Measurements from ENCODE around the gene PDCD1.
A peak's percentile ranks its signal among the peaks of the same experiment; 100 is the strongest.

Gene PDCD1

DNA sequence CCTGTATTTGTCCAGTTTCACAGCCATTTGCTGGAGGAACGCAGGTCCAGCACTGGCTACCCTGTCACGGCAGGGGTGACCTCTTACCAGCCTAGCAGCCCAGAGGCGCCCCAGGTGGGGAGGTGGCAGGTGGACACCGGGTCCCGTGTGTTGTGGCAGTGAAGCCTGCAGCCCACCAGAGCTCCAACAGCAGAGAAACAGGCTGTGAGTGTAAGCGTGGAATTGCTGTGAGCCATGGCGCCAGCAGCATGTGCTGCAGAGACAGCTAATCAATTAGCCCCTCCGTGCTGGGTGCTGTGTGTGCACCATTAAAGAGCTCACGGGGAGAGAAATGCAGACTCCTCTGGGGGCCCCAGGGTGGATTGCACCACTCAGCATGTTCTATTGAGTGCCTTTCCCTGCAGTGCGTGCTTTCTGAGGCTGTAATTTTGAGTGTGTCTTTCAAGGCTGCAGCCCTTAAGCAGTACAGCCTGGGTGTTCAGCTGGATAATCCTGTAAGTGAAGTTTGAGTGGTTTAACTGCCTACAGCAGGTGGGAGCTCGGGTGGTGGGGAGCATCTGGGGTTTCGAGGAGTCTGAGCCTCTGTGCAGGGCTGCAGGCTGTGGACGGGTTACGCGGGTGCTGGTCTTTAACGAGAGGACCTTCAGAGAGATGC lies 26.7 kb upstream of the PDCD1 start:
- no peak overlapping the region for H3K4me3 ChIP-seq (ENCODE audit: low read depth, low read length)
- H2BK12ac ChIP-seq (ENCODE audit: low read length): no peak overlapping the region
- no peak overlapping the region for H3K27ac ChIP-seq (ENCODE audit: low read depth, low read length)
- no peak overlapping the region for H3K9ac ChIP-seq (ENCODE audit: low read length)
- no peak overlapping the region for H3K18ac ChIP-seq (ENCODE audit: low read length)
- no peak overlapping the region for H2AFZ ChIP-seq (ENCODE audit: insufficient read depth, low read length, poor library complexity)
- no peaks in the 10 kb centered on the region for H3K27me3 ChIP-seq (ENCODE audit: insufficient read depth, low read length)
- no peak overlapping the region for H3K23ac ChIP-seq (ENCODE audit: low read length)
- no peaks in the 10 kb centered on the region for H3K36me3 ChIP-seq (ENCODE audit: control insufficient read depth in 1 of 2, insufficient read depth in 2 of 2, low read length in 2 of 2)
- no CpG with 5 or more reads among the region's 16 CpGs for WGBS (ENCODE audit: extremely low coverage, insufficient coverage, insufficient read length)
- H4K91ac ChIP-seq (ENCODE audit: low read depth, low read length): no peak overlapping the region
- H3K79me2 ChIP-seq (ENCODE audit: control insufficient read depth, insufficient read depth, low read length, poor library complexity): no peaks in the 10 kb centered on the region
- H3K14ac ChIP-seq (ENCODE audit: low read length): no peak overlapping the region
- H3K79me1 ChIP-seq (ENCODE audit: low read length): no peaks in the 10 kb centered on the region
- DNase-seq: no peak
- H2BK120ac ChIP-seq (ENCODE audit: insufficient read depth, low read length, poor library complexity): no peak overlapping the region
- H2AK5ac ChIP-seq (ENCODE audit: low read length): no peak overlapping the region
- H3K4me2 ChIP-seq (ENCODE audit: low read length): no peak overlapping the region
- peaks cover 3 to 9% of the 10 kb centered on the region in 2 experiments for H3K4me1 ChIP-seq (ENCODE audit: control insufficient read depth in 1 of 2, insufficient read depth in 2 of 2, low read length in 2 of 2)
- H4K12ac ChIP-seq (ENCODE audit: low read depth, low read length): no peak overlapping the region
- H4K8ac ChIP-seq (ENCODE audit: low read depth, low read length): no peak overlapping the region
- H3K9me3 ChIP-seq (ENCODE audit: insufficient read depth, low read depth, low read length): peaks cover 10% of the 10 kb centered on the region
- no peak overlapping the region for H2BK5ac ChIP-seq (ENCODE audit: low read depth, low read length, poor library complexity)
- no peak overlapping the region for H3K4ac ChIP-seq (ENCODE audit: low read depth, low read length)

GRCh38 chr2:241884951-241885290 lies 26.2 kb upstream of the PDCD1 start:
- Histone ChIP-seq H3K4me3 (ENCODE audit: low read depth, low read length) (no peak overlapping the region), H3K14ac (ENCODE audit: low read length) (no peak overlapping the region), H3K4me1 (ENCODE audit: control insufficient read depth in 1 of 2, insufficient read depth in 2 of 2, low read length in 2 of 2) (peaks cover 3 to 9% of the 10 kb centered on the region in 2 experiments), H3K27ac (ENCODE audit: low read depth, low read length) (no peak overlapping the region), H3K18ac (ENCODE audit: low read length) (no peak overlapping the region), H2AFZ (ENCODE audit: insufficient read depth, low read length, poor library complexity) (no peak overlapping the region), H2BK5ac (ENCODE audit: low read depth, low read length, poor library complexity) (no peak overlapping the region), H4K8ac (ENCODE audit: low read depth, low read length) (no peak overlapping the region), H2BK12ac (ENCODE audit: low read length) (no peak overlapping the region), H4K12ac (ENCODE audit: low read depth, low read length) (no peak overlapping the region), H2BK120ac (ENCODE audit: insufficient read depth, low read length, poor library complexity) (no peak overlapping the region), H3K23ac (ENCODE audit: low read length) (no peak overlapping the region), H3K79me1 (ENCODE audit: low read length) (no peaks in the 10 kb centered on the region), H3K4me2 (ENCODE audit: low read length) (no peak overlapping the region), H3K9ac (ENCODE audit: low read length) (no peak overlapping the region), H3K9me3 (ENCODE audit: insufficient read depth, low read depth, low read length) (peaks cover 10% of the 10 kb centered on the region), H3K27me3 (ENCODE audit: insufficient read depth, low read length) (no peaks in the 10 kb centered on the region), H3K36me3 (ENCODE audit: control insufficient read depth in 1 of 2, insufficient read depth in 2 of 2, low read length in 2 of 2) (no peaks in the 10 kb centered on the region), H3K79me2 (ENCODE audit: control insufficient read depth, insufficient read depth, low read length, poor library complexity) (no peaks in the 10 kb centered on the region), H4K91ac (ENCODE audit: low read depth, low read length) (no peak overlapping the region), H3K4ac (ENCODE audit: low read depth, low read length) (no peak overlapping the region), H2AK5ac (ENCODE audit: low read length) (no peak overlapping the region)
- WGBS (ENCODE audit: extremely low coverage, insufficient coverage, insufficient read length): no CpG with 5 or more reads among the region's 8 CpGs
- DNase-seq: no peak

- Histone ChIP-seq H3K4me1 (ENCODE audit: control insufficient read depth in 1 of 2, insufficient read depth in 2 of 2, low read length in 2 of 2) (peaks cover 3 to 9% of the 10 kb centered on the region in 2 experiments), H2AK5ac (ENCODE audit: low read length) (no peak overlapping the region), H3K79me2 (ENCODE audit: control insufficient read depth, insufficient read depth, low read length, poor library complexity) (no peaks in the 10 kb centered on the region), H2BK5ac (ENCODE audit: low read depth, low read length, poor library complexity) (no peak overlapping the region), H3K9ac (ENCODE audit: low read length) (no peak overlapping the region), H3K79me1 (ENCODE audit: low read length) (no peaks in the 10 kb centered on the region), H3K27me3 (ENCODE audit: insufficient read depth, low read length) (no peaks in the 10 kb centered on the region), H3K4ac (ENCODE audit: low read depth, low read length) (no peak overlapping the region), H3K4me3 (ENCODE audit: low read depth, low read length) (no peak overlapping the region), H4K91ac (ENCODE audit: low read depth, low read length) (no peak overlapping the region), H4K8ac (ENCODE audit: low read depth, low read length) (no peak overlapping the region), H4K12ac (ENCODE audit: low read depth, low read length) (no peak overlapping the region), H2AFZ (ENCODE audit: insufficient read depth, low read length, poor library complexity) (no peak overlapping the region), H2BK12ac (ENCODE audit: low read length) (no peak overlapping the region), H3K23ac (ENCODE audit: low read length) (no peak overlapping the region), H3K14ac (ENCODE audit: low read length) (no peak overlapping the region), H3K27ac (ENCODE audit: low read depth, low read length) (no peak overlapping the region), H3K18ac (ENCODE audit: low read length) (no peak overlapping the region), H3K4me2 (ENCODE audit: low read length) (peak overlapping the region; percentile 51), H2BK120ac (ENCODE audit: insufficient read depth, low read length, poor library complexity) (no peak overlapping the region), H3K9me3 (ENCODE audit: insufficient read depth, low read depth, low read length) (peaks cover 3% of the 10 kb centered on the region), H3K36me3 (ENCODE audit: control insufficient read depth in 1 of 2, insufficient read depth in 2 of 2, low read length in 2 of 2) (no peaks in the 10 kb centered on the region)
- DNase-seq: peak in 1 of 2 donors; percentile 62
- no CpG with 5 or more reads among the region's 23 CpGs for WGBS (ENCODE audit: extremely low coverage, insufficient coverage, insufficient read length)
Measured at GRCh38 chr2:241882091-241882625, 23.5 kb upstream of the PDCD1 start.

DNA sequence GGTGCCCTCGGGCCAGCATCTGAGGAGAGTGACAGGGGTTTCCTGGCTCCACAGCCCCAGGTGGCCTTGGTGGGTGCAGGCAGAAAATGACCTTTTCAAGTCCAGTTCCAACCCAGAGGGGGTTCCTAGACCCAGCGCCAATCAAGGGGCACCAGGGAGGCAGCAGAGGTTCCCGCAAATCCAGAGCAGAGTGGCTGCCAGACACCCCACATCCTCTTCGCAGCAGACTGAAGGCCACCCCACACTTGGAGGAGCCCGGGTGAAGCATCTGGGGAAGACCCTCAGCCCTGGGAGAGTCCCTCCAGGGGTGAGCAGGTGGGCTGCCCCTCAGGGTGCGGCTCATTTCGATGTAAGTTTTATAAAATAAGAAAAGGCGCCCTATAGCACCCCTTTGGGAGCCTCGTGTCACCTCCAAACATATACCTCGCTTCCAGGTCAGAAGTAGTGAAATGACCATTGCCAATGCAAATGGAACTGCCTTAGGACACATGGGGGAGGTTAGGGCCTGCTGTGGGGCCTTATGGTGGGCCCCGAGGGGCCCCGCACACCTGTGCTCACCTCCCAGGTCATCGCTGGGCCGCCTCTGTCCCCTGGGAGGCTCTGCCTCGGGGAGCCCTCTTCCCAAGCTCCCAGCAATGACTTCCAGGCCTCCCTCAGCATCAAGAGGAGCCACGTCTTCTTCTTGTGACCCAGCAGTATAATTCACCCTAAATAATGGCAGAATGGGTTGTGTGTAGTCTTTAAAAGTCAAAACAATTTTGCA lies 21.8 kb upstream of the PDCD1 start:
- no peak overlapping the region for H3K4ac ChIP-seq (ENCODE audit: low read depth, low read length)
- no peaks in the 10 kb centered on the region for H3K79me1 ChIP-seq (ENCODE audit: low read length)
- no peak overlapping the region for H3K14ac ChIP-seq (ENCODE audit: low read length)
- H3K9ac ChIP-seq (ENCODE audit: low read length): no peak overlapping the region
- H2AFZ ChIP-seq (ENCODE audit: insufficient read depth, low read length, poor library complexity): peak overlapping the region; percentile 56
- DNase-seq: no peak
- H3K4me2 ChIP-seq (ENCODE audit: low read length): peak overlapping the region; percentile 97
- H2BK12ac ChIP-seq (ENCODE audit: low read length): no peak overlapping the region
- no peak overlapping the region for H3K4me3 ChIP-seq (ENCODE audit: low read depth, low read length)
- H3K23ac ChIP-seq (ENCODE audit: low read length): no peak overlapping the region
- no peak overlapping the region for H2BK120ac ChIP-seq (ENCODE audit: insufficient read depth, low read length, poor library complexity)
- H3K9me3 ChIP-seq (ENCODE audit: insufficient read depth, low read depth, low read length): peaks cover 3% of the 10 kb centered on the region
- no peak overlapping the region for H2AK5ac ChIP-seq (ENCODE audit: low read length)
- H3K79me2 ChIP-seq (ENCODE audit: control insufficient read depth, insufficient read depth, low read length, poor library complexity): no peaks in the 10 kb centered on the region
- H3K27me3 ChIP-seq (ENCODE audit: insufficient read depth, low read length): no peaks in the 10 kb centered on the region
- H3K27ac ChIP-seq (ENCODE audit: low read depth, low read length): no peak overlapping the region
- no peak overlapping the region for H4K12ac ChIP-seq (ENCODE audit: low read depth, low read length)
- no peak overlapping the region for H4K91ac ChIP-seq (ENCODE audit: low read depth, low read length)
- no peak overlapping the region for H3K18ac ChIP-seq (ENCODE audit: low read length)
- peak overlapping the region; percentile 24 for H4K8ac ChIP-seq (ENCODE audit: low read depth, low read length)
- WGBS (ENCODE audit: extremely low coverage, insufficient coverage, insufficient read length): no CpG with 5 or more reads among the region's 16 CpGs
- no peak overlapping the region for H2BK5ac ChIP-seq (ENCODE audit: low read depth, low read length, poor library complexity)
- no peaks in the 10 kb centered on the region for H3K36me3 ChIP-seq (ENCODE audit: control insufficient read depth in 1 of 2, insufficient read depth in 2 of 2, low read length in 2 of 2)
- H3K4me1 ChIP-seq (ENCODE audit: control insufficient read depth in 1 of 2, insufficient read depth in 2 of 2, low read length in 2 of 2): peaks cover 3 to 9% of the 10 kb centered on the region in 2 experiments

Data from trophoblast cell (in vitro differentiated cells and primary cell).